HG03558 (cell line): ENCODE measurements around the gene SELENON.

ENCODE experiments used
- ATAC-seq: cut with Tn5 transposase; IDR thresholded peaks from one replicate; pipeline ENCODE4 v1.9.1; 2021; ENCODE audit warnings: moderate number of reproducible peaks; ENCODE audit not compliant: unreplicated experiment; ENCODE audit errors: extremely low read depth

The SELENON gene

DNA sequence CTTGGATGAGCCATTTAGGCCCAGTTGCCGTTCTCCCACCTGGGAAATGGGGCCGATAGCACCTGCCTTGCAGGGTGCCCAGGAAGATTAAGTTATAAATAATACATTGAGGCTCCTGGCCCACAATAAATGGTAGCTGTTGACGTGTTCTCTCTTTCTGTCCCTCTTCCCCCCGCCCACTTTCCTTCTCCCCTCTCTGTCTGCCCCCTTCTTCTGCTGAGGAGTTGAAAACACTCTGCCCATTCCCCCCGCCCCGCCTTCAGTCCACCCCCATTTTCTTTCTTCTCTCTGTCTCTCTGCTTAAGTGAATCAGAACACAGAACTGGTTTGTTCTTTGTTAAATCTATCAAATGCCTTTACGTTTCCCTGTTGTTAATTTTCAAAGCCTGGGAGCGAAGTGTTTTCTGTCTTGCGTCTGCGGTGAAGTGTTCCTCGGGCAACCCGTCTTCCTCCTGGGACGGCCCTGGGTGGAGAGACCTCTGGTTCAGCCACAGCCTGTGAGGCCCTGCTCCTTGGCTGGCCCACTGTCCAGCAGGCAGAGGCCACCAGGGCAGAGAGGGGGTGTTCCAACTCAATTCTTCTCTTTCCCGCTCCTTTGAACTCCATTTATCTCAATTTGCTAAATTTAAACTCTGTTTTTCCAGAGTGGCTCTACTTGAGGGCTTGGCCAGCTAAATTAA, 29.3 kb upstream of the SELENON start:
- no peak for ATAC-seq

DNA sequence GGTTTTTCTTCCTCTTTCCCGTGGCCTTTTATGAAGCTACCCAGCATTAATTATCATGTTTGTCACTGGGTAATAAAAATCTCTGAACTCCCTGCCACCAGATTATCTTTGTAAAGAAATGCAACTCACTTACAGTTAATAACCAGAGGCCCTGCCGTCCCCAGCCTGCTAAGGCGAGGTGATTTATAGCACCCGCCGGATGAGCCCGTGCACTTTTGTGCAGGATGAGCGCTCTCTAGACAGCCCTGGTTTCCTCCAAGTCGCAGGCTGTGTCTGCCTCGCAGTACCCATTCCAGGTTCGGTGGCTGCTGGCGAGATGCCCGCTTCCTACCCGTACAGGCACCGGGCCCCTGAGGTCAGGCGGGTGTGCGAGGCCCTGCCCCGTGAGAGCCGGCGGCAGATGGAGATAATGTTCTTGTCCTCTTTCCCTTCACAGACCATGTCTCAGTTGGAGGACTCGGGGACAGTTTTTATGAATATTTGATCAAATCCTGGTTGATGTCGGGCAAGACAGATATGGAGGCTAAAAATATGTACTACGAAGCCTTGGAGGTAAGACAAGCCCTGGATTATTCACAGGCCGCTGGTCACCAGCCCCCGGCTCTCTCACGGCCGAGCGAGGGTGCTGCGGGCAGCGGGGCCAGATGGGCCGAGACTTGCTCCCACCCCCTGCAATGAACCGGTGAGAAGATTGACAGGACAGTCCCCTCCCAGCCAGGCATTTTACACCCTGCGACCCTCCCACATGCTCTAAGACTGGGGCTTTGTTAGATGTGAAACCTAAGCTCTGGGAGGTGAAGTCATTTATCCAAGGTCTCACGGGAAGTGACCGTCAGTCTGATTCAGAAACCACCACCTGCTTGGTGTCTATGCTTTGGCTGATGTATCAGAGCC, 28.5 kb upstream of the SELENON start:
- no peak for ATAC-seq

DNA sequence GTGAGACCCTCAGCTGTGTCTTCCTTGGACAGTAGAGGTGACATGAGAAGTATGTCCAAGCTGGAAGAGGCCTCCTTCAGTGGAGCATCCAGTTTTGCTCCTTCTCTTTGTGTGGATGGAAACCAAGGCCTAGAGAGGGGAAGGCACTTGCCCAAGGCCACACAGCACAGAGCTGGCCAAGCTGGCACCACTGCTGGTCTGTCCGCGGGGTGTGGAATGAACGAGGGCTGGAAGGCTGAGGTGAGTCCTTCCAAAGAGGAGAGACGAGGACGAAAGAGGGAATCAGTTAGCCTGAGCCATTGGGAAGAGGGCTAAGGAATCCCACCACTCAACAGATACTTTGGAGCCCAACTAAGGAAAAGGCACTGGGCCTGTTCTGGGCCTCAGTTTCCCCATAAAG, 27.8 kb upstream of the SELENON start:
- ATAC-seq = no peak

DNA sequence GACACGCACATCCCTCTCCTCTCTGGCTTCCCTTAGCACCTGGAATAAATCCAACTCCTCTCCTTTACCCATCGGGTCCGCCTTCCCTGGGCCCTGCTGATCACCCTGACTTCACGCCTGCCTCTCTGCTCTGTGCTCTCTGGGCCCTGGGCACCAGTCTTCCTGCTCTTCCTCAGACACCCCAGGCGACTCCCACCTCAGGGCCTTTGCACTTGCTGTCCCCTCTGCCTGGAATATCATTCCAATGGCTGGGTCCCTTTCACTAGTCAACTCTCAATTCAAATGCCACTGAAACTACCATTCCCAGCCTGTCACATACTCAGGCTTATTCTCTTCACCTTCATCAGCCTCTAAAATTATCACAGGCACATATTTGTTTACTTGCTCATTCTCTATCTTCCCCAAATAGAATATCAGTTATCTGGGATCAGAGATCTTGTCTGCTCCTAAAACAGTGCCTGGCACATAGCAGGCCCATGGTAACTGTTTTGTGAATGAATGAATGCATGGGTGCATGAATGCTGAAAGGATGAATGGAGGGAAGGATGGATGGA, 27.2 kb upstream of the SELENON start:
- no peak for ATAC-seq

DNA sequence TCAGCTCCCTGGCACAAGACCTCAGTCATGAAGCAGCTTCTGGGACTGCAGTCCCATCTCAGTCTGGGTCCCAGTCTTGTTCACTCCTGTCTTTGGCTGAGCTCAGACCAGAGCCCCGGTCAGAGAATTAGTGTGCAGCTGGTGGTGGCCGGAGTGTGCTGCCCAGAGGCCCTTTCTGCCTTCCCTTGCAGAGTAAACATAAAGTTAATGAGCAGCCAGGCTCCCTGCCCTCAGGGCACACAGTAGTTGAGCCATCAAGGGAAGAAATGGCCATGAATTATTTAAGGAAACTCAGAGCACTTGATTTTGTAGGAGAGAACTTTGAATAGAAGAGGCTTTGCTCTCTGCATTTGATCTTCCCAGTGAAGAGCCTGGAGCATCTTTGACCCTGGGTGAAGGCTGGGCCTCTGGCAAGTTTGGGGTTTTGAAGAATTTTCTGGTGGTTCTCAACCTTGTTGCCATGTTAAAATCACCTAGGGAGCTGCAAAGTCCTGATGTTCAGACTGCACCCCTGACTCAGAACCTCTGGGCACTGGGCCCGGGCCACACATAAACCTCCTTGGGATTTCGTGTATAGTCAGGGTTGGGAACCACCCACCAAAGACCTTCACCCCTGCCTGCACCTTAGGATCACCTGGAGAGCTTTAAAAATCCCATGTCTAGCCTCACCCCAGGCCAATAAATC, 26.4 kb upstream of the SELENON start:
- no peak for ATAC-seq

DNA sequence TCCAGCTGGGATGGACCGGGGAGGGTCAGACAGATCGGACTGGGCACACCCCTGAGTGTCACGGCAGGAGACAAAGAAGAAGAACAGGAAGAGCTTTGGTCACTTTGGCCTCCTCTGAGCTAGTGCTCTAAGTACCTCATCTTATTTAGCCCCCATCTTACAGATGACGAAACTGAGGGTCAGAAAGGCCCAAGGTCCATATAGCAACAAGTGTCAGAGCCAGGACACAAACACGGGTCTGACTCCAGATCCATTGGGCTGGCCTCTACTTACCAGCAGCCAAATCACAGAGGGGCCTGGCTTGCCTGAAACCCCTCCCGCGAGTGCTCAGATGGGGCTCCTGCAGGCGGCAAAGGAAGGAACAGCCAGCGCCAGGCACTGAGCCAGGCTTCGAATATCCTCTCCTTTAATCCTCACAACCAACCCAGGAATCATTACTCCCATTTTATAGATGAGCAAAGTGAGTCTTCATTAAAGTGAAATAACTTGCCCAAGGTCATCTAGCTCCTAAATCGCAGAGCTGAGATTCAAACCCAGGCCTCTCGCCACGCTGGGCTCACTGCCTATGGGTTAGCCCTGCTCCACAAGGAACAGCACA, 25.7 kb upstream of the SELENON start:
- ATAC-seq = no peak

DNA sequence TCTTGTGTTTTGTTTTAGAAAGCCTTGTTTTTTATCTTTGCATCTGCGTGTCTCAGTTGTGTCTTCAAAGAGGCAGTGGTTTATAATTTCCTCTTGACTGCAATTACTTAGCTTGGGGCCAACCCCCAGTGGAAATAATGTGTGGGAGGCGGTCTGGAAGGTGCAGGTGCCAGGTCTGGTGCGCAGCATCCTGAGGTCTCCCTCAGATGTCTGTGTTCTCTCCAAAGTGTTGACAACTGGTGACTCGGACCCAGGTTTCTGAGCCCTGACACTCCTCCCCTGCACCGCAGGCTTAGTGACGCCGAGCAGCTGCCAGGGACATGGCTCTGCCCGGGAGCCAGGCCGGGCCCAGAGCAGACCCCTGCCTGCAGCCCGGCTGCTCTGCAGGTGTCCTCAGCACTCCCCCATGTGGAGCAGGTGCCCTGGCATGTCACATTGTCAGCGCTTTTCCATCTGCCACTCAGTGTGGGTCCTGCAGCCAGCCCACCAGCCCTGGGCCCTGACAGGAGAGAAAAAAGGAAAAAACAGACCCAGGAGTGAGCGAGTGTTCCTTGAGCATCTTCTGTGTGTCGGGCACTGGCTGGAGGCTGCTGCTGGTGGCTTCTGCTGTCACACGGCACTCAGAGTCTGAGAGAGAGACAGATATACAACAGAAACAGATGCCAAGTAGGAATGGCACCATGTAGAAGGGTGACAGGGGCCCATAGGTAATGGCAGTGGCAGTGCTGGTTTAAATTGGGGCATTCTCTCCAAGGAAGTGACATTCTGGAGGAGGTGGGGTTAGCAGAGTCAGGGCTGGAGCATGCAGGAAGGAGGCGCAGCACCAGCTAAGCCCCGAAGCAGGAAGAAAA, 24.8 kb upstream of the SELENON start:
- ATAC-seq = no peak

DNA sequence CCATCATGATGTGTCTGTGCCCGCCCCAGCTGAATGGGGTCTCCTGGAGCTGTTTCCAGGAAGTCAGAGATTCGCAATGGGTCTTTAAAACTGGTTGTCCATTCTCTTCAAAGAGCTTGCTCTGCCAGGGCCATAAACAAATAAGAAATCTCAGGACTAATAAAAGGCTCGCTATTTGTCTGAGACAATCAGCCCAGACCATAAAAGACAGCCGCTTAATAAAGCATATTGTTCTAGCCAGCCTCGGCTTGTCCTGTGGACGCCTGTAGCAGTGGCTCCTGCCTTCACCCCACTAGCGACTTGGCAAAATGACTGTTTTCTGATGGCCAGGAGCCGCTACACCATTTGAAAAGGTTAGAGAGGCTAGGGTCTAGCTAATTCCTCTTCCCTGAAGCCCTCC, 20.6 kb upstream of the SELENON start:
- ATAC-seq = no peak

DNA sequence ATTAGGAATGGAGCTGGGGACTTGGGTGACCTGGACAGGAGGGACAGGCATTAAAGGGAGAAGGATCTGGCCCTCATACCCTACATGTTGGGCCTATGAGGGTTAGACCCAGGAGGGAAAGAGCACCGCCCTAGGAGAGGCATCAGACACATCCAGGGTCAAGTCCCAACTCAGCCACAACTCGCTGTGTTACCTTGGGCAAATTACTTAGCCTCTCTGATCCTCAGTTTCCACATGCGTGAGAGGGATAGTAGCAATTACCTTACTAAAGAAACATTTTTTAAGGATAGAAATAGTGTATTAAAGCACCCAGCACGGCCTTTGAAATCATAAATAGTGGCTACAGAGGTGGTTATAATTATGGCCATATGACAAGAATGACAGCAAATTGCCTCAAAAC, 20.1 kb upstream of the SELENON start:
- ATAC-seq = no peak

DNA sequence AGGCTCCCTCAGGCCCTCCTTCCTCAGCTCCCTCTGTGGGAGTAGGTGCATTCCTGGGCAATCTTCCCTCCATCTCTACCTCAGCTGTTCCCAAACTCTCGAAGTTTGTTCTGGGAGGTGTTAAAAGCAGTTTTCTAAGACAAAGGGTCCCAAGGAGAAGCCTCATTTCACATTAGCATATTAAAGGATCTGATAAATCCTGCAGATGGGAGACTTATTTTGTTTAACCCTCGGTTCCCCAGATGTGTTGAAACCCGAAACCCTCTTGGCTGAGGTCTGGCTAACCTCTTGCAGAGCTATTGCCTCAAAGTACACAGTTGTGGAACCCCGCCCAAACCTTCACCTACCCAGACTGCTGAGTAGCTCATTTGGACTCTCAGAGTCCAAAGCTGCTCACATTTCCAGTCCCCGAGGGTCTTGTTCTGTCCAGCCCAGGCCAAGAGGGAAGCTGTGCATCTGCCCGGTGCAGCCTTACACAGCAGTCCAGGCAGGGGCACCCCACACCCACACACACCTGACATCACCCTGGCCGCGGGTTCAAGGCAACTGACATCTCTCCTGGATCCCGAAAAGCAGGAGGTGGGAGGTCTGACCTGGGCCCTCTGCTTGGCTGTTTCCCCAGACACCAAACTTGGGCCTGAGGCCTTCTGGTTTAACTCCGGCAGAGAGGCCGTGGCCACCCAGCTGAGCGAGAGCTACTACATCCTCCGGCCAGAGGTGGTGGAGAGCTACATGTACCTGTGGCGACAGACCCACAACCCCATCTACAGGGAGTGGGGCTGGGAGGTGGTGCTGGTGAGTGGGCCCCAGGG, 19.5 kb upstream of the SELENON start:
- ATAC-seq = no peak

DNA sequence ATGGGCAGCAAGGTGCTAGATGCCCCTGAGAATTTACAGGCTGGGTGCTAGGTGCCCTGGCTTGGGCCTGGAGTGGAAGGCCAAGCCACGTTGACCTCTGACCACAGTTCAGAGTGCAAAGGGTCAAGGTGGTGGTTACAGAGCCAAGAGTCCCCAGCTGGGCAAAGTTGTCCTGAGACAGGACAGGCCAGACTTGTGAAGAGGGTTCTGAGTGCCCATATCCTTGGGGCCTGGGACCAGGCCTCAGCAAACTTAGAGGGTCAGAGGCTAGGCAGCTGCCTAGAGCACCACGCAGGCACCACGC, 18.9 kb upstream of the SELENON start:
- no peak for ATAC-seq

DNA sequence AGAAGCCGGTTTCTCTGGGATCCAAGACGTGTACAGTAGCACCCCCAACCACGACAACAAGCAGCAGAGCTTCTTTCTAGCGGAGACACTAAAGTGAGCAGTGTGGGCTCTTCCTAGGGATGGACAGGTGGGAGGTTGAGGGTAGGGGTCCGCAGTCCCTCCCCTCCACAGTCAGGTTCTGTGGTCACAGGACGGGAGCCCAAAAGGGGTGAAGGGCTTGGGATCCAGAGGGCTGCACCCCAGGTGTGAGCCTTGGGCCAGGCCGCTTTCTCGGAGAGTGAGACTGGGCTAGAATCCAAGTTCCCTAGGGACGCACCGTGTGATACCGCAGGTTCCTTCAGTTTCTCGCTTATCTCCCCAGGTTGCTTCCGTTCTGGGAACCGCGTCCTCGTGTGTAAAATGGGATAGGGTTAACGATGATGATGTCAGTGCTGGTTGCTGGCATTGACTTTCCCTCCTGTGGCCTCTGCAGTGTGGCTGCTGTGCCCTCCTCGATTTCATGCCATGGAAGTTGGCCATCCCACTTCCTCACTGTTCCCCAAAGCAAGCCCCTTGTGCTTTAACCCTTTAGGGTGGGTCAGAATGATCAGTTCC, 17.3 kb upstream of the SELENON start:
- no peak for ATAC-seq

DNA sequence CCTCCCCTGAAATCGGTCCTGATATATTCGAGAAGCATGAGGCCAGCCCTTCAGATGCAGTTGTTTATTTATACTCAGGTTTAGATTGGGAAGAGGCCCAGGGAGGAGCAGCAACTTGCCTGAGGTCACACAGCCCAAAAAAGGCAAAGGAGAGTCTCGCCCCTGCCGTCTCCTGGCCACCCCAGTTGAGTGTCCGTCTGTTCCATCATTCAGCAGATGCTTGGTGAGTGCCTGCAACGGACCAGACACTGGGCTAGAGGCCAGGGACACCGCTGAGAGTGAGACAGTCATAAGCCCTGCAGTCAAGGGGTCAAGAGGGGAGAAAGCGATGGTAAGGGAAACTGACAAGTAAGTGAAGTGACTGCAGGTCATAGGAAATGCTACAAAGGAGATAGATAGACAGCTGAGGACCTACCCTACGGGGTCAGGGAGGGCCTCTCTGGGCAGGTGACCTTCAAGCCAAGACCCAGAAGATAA, 15.4 kb upstream of the SELENON start:
- ATAC-seq = no peak

DNA sequence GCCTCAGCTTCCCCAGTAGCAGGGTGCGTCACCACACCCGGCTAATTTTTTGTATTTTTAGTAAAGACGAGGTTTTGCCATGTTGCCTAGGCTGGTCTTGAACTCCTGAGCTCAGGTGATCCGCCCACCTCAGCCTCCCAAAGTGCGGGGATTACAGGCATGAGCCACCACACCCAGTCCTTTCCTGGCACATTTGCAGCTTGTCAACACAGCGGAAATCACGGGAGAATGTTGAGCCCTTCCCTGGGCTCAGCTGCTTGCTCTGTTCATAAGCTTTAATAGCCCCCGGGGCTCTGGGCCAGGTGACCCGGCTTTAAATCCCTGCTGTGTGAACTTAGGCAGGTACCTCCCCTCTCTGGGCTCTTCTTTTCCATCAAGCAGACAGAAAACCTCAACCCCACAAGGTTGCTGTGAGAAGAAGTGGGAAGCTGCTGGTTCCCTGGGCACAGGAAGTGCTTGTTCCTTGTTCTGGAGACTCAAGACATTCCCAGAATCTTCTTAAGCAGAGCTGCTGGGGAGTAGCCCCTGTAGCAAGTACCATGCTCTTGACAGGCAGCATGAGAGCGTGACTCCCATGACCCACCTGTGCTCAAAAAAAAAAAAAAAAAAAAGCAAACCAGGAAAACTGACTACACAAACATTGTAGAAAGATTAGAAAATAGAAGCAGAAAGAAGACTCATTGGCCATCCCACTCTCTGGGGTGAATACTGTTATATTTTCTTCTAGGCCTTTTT, 14.5 kb upstream of the SELENON start:
- ATAC-seq = no peak

DNA sequence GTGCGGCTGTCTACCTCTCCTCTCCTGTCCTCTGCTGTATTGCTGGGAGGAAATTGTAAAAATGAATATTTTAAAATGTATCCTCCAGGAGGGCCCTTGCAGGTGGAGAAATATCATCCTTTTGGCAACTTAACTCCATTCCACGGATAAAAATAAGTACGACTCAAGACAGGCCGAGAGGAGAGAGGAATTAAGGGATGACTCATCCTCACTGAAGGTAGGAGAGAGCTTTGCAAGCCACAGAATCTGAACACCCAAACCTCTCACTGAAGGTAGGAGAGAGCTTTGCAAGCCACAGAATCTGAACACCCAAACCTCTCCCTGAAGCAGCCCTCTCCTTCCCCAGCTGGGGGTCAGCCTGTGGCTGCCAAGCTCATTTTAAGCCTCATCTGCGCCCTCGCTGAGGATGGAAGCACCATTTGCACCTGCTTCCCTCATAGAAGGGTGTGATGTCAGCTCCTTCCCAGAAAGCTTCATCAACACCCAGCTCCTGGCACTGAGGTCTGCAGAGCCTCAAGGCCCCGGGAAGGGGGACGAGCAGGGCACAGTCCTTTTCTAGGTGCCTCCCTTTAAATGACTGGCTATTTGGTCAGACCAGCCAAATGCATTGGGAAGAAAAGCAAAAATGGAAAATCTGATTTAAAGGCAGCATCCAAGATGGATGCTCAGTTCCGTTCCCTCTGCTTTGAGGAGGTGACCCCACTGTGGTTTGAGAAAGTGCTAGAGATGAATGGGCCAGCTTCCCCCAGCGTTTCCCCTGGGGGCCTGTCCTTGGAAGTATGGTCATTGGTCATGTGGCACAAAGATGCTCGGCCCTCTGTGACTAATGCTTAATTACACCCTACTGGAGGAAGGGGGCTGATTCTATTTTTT, 12.9 kb upstream of the SELENON start:
- no peak for ATAC-seq

DNA sequence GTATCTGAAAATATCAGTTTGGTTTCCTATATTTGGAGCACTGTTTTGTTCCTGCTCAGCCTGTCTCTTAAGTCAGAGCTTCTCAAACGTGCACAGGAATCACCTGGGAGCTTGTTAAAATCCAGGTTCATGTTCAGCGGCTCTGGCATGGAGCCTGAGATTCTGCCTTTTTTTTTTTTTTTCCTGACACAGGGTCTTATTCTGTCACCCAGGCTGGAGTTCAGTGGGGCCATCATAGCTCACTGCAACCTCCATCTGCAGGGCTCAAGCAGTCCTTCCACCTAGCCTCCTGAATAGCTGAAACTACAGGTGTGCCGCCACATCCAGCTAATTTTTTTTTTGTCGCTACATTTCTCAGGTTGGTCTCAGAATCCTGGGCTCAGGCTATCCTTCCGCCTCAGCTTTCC, 12.2 kb upstream of the SELENON start:
- no peak for ATAC-seq

DNA sequence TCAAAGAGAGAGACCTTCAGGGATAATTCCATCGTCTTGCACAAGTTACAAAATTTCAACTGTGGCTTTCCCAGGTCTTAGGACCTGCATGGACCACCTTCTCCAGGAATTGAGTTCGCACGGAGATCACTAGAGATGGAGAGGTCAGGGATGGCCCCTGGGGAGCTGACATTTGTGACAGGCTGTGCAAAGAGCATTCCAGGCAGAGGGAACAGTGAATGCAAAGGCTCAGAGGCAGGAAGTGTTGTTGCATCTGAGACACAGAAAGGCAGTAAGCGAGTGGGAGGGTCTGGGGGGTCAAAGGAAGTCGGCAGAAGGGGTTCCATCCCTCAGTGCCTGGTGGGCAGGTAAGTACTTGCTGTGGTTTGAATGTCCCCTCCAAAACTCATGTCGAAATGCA, 9.5 kb upstream of the SELENON start:
- no peak for ATAC-seq
